H9 (cell line): ENCODE data around the gene SRL. TPM values are rescaled to one million over a fixed set of nuclear protein-coding genes. Genes with fewer than 3 reads are reported as not detected.
"Not testable (repeated sequence)": the region's sequence is repeated elsewhere in the genome, so short reads cannot be mapped to it uniquely, and the experiment has no call there.

Experiments
- DNase-seq: peaks from one replicate; pipeline ENCODE4 v3.0.0-alpha.2; 2017
- H2AFZ ChIP-seq: one replicate; pipeline ENCODE4 v1.6.1; 2013; ENCODE audit warnings: mild to moderate bottlenecking, low read length, control low read depth, moderate library complexity
- H2AK5ac ChIP-seq: 2 replicates; pipeline ENCODE4 v1.6.1; 2013; ENCODE audit warnings: low read length, control low read depth, mixed read lengths; ENCODE audit not compliant: insufficient read length
- H2BK120ac ChIP-seq: one replicate; pipeline ENCODE4 v1.6.1; 2013; ENCODE audit warnings: low read depth, mild to moderate bottlenecking, low read length, control low read depth, inconsistent platforms; ENCODE audit not compliant: poor library complexity, severe bottlenecking
- H2BK12ac ChIP-seq: 2 replicates; pipeline ENCODE4 v1.6.1; 2013; ENCODE audit warnings: low read length, control low read depth, mixed read lengths, low read depth; ENCODE audit not compliant: insufficient read length
- H2BK15ac ChIP-seq: 2 replicates; pipeline ENCODE4 v1.6.1; 2013; ENCODE audit warnings: low read depth, low read length, control low read depth
- H2BK20ac ChIP-seq: one replicate; pipeline ENCODE4 v1.6.1; 2013; ENCODE audit warnings: low read depth, mild to moderate bottlenecking, low read length, control low read depth, inconsistent platforms; ENCODE audit not compliant: poor library complexity, severe bottlenecking
- H2BK5ac ChIP-seq: 2 replicates; pipeline ENCODE4 v1.6.1; 2013; ENCODE audit warnings: low read length, control low read depth, mixed read lengths; ENCODE audit not compliant: insufficient read length
- H3K14ac ChIP-seq: 2 replicates; pipeline ENCODE4 v1.6.1; 2013; ENCODE audit warnings: low read length, control low read depth; ENCODE audit not compliant: insufficient read depth
- H3K18ac ChIP-seq: 2 replicates; pipeline ENCODE4 v1.6.1; 2013; ENCODE audit warnings: low read depth, mild to moderate bottlenecking, mixed read lengths, low read length, control low read depth; ENCODE audit not compliant: insufficient read length
- H3K23ac ChIP-seq: 2 replicates; pipeline ENCODE4 v1.6.1; 2013; ENCODE audit warnings: low read length, control low read depth, mixed read lengths, low read depth; ENCODE audit not compliant: insufficient read length
- H3K23me2 ChIP-seq: 2 replicates; pipeline ENCODE4 v1.6.1; 2013; ENCODE audit warnings: low read depth, mild to moderate bottlenecking, mixed read lengths, low read length, control low read depth; ENCODE audit not compliant: insufficient read length, poor library complexity, severe bottlenecking
- H3K27ac ChIP-seq: 2 replicates; pipeline ENCODE4 v1.5.1; 2013; ENCODE audit warnings: low read length, control low read depth, mixed read lengths, low read depth; ENCODE audit not compliant: insufficient read length
- H3K27me3 ChIP-seq: 2 replicates; pipeline ENCODE4 v1.6.1; 2013; ENCODE audit warnings: low read length, control low read depth, inconsistent platforms; ENCODE audit not compliant: insufficient read depth
- H3K4ac ChIP-seq: 2 replicates; pipeline ENCODE4 v1.6.1; 2013; ENCODE audit warnings: low read depth, mild to moderate bottlenecking, control low read depth, inconsistent platforms, low read length, moderate library complexity
- H3K4me1 ChIP-seq: 2 replicates; pipeline ENCODE4 v1.6.1; 2013; ENCODE audit warnings: low read length, control low read depth, inconsistent platforms; ENCODE audit not compliant: insufficient read depth
- H3K4me2 ChIP-seq: 2 replicates; pipeline ENCODE4 v1.6.1; 2013; ENCODE audit warnings: low read length, control low read depth, mixed read lengths; ENCODE audit not compliant: insufficient read length, insufficient read depth
- H3K56ac ChIP-seq: 2 replicates; pipeline ENCODE4 v1.6.1; 2013; ENCODE audit warnings: low read depth, mild to moderate bottlenecking, mixed read lengths, low read length, control low read depth; ENCODE audit not compliant: insufficient read length
- H3K79me1 ChIP-seq: 2 replicates; pipeline ENCODE4 v1.6.1; 2013; ENCODE audit warnings: low read depth, mild to moderate bottlenecking, moderate library complexity, low read length, control low read depth, inconsistent platforms; ENCODE audit not compliant: insufficient read depth, poor library complexity, severe bottlenecking
- H3K79me2 ChIP-seq: 2 replicates; pipeline ENCODE4 v1.6.1; 2013; ENCODE audit warnings: low read length, control low read depth, inconsistent platforms; ENCODE audit not compliant: insufficient read depth
- H3K9ac ChIP-seq: 2 replicates; pipeline ENCODE4 v1.6.1; 2013; ENCODE audit warnings: low read length, control low read depth, mixed read lengths; ENCODE audit not compliant: insufficient read length; ENCODE audit errors: extremely low read depth
- H3K9me3 ChIP-seq: one replicate; pipeline ENCODE4 v1.6.1; 2013; ENCODE audit warnings: low read depth, low read length, inconsistent platforms; ENCODE audit not compliant: control insufficient read depth
- H3T11ph ChIP-seq: one replicate; pipeline ENCODE4 v1.6.1; 2013; ENCODE audit warnings: mild to moderate bottlenecking, low read length, control low read depth, inconsistent platforms
- H4K20me1 ChIP-seq: one replicate; pipeline ENCODE4 v1.6.1; 2013; ENCODE audit not compliant: control insufficient read depth, insufficient read length, insufficient read depth
- H4K5ac ChIP-seq: 2 replicates; pipeline ENCODE4 v1.6.1; 2013; ENCODE audit warnings: low read depth, mild to moderate bottlenecking, mixed read lengths, low read length, control low read depth; ENCODE audit not compliant: insufficient read length
- H4K8ac ChIP-seq: replicated peaks from 2 replicates; pipeline ENCODE4 v1.6.1; 2013; ENCODE audit warnings: low read length, control low read depth, mixed read lengths, low read depth; ENCODE audit not compliant: insufficient read length
- H4K91ac ChIP-seq: 2 replicates; pipeline ENCODE4 v1.6.1; 2013; ENCODE audit warnings: low read depth, mild to moderate bottlenecking, moderate library complexity, mixed read lengths, low read length, control low read depth; ENCODE audit not compliant: insufficient read length
- H3K27ac Mint-ChIP-seq, 3 experiments: 2 replicates in 2 of 3; 3 replicates in 1 of 3; pipeline ENCODE4 v1.8.0; 2020 to 2021; ENCODE audit warnings: mixed read lengths in 3 of 3, mild to moderate bottlenecking in 1 of 3, moderate library complexity in 1 of 3
- H3K27me3 Mint-ChIP-seq: 2 replicates; pipeline ENCODE4 v1.8.0; 2021; ENCODE audit warnings: low read depth, mild to moderate bottlenecking, moderate library complexity, mixed read lengths
- H3K36me3 Mint-ChIP-seq, 3 experiments: 2 replicates in 2 of 3; 3 replicates in 1 of 3; pipeline ENCODE4 v1.8.0; 2020 to 2021; ENCODE audit warnings: low read depth in 3 of 3, mixed read lengths in 3 of 3; ENCODE audit not compliant: insufficient read depth in 1 of 3
- H3K4me1 Mint-ChIP-seq, 2 experiments: 2 replicates each; pipeline ENCODE4 v1.8.0; 2020; ENCODE audit warnings: mixed read lengths in 2 of 2
- H3K4me3 Mint-ChIP-seq, 2 experiments: 2 replicates in 1 of 2; 3 replicates in 1 of 2; pipeline ENCODE4 v1.8.0; 2020 to 2021; ENCODE audit warnings: mild to moderate bottlenecking in 2 of 2, mixed read lengths in 2 of 2, moderate library complexity in 1 of 2
- H3K9me3 Mint-ChIP-seq, 2 experiments: 2 replicates in 1 of 2; 3 replicates in 1 of 2; pipeline ENCODE4 v1.8.0; 2020; ENCODE audit warnings: mild to moderate bottlenecking in 2 of 2, mixed read lengths in 2 of 2, moderate library complexity in 1 of 2
- CTCF ChIP-seq: fragments of 200-600 bp; sonication (generic); conservative IDR thresholded peaks from 3 replicates; pipeline ENCODE4 v1.8.0; 2021; ENCODE audit warnings: antibody characterized with exemption, mild to moderate bottlenecking
- WGBS: extraction: QIAGEN DNeasy Blood & Tissue Kit; methylation state at CpG from one replicate; pipeline ENCODE4 v1.1.7; 2013; ENCODE audit warnings: missing lambda C conversion rate, low lambda C conversion rate, mixed read lengths; ENCODE audit not compliant: insufficient read length; ENCODE audit errors: extremely low coverage; 5-methylcytosine and 5-hydroxymethylcytosine counted together
- total RNA-seq: library from RNA; stranded (reverse); gene quantifications from 2 replicates; pipeline ENCODE4 v1.2.1, GENCODE V29; 2021

SRL gene
- total RNA-seq, 1 experiment from 2014 or later: not detected

- Histone ChIP-seq H3K14ac (peak overlapping the region; percentile 44; the same call in 1 of the 2 replicates), H4K20me1 (no peaks in the 10 kb centered on the region), H3K9ac (peak overlapping the region; percentile 63), H2BK5ac (no peak overlapping the region), H3K4ac (no peak overlapping the region), H4K91ac (no peak overlapping the region), H3K23me2 (no peaks in the 10 kb centered on the region), H3K27ac (no peak overlapping the region), H3K79me1 (no peaks in the 10 kb centered on the region), H3K4me2 (peak overlapping the region; percentile 18), H3K9me3 (no peaks in the 10 kb centered on the region), H3K18ac (no peak overlapping the region), H3K4me1 (no peaks in the 10 kb centered on the region; the same call in 1 of the 2 replicates), H2BK120ac (no peak overlapping the region), H2AFZ (no peak overlapping the region), H2AK5ac (no peak overlapping the region), H2BK15ac (no peak overlapping the region), H3K79me2 (no peaks in the 10 kb centered on the region), H2BK20ac (no peak overlapping the region), H4K5ac (no peak overlapping the region), H4K8ac (no peak overlapping the region), H3K56ac (no peak overlapping the region), H2BK12ac (no peak overlapping the region), H3K23ac (no peak overlapping the region), H3K27me3 (no peaks in the 10 kb centered on the region), H3T11ph (no peak overlapping the region)
- DNase-seq: peak; percentile 99
- no peak for TF ChIP-seq CTCF
- Mint-ChIP-seq H3K27ac (peak overlapping the region; percentile 97 to 99 (median 98); a peak in 6 of 7 replicates), H3K27me3 (no peaks in the 10 kb centered on the region), H3K4me3 (peak overlapping the region; percentile 87 to 92), H3K4me1 (peaks cover 5 to 10% of the 10 kb centered on the region in 2 experiments), H3K36me3 (peaks cover 5 to 20% (median 18%) of the 10 kb centered on the region in 3 experiments; a peak in 6 of 7 replicates), H3K9me3 (no peaks in the 10 kb centered on the region)
- WGBS: no CpG with 5 or more reads among the region's 80 CpGs
These were observed 11.7 kb upstream of the SRL start for GRCh38 chr16:4253394-4254150.

GRCh38 chr16:4253012-4253393 lies 11.1 kb upstream of the SRL start:
- not testable (repeated sequence) for H2BK120ac ChIP-seq, H3K79me2 ChIP-seq, H2AK5ac ChIP-seq, H2BK12ac ChIP-seq, H3K18ac ChIP-seq, H3K23me2 ChIP-seq, H3K27me3 Mint-ChIP-seq, H4K8ac ChIP-seq, H3K27me3 ChIP-seq, H3K79me1 ChIP-seq, H3K27ac ChIP-seq, H2AFZ ChIP-seq, H3K9me3 Mint-ChIP-seq, H3K9ac ChIP-seq, H2BK5ac ChIP-seq, H3K4me1 ChIP-seq, H3T11ph ChIP-seq, H3K4me1 Mint-ChIP-seq, H3K27ac Mint-ChIP-seq, H4K91ac ChIP-seq, H4K20me1 ChIP-seq, H4K5ac ChIP-seq, DNase-seq, H3K56ac ChIP-seq, H3K23ac ChIP-seq, H2BK15ac ChIP-seq, H2BK20ac ChIP-seq, H3K4ac ChIP-seq, H3K9me3 ChIP-seq
- H3K4me3 Mint-ChIP-seq: peak overlapping the region; percentile 87 to 92
- peaks cover 2 to 15% (median 12%) of the 10 kb centered on the region in 3 experiments; a peak in 5 of 7 replicates for H3K36me3 Mint-ChIP-seq
- peak overlapping the region; percentile 18 for H3K4me2 ChIP-seq
- WGBS: no CpG with 5 or more reads among the region's 23 CpGs
- peak overlapping the region; percentile 44; the same call in 1 of the 2 replicates for H3K14ac ChIP-seq
